Neural cell (in vitro differentiated cells): ENCODE data around the gene CCDC40.

Experiments
- CTCF ChIP-seq: fragments of 450-650 bp; IDR thresholded peaks from 2 replicates; pipeline ENCODE4 v1.5.1; 2014; ENCODE audit warnings: antibody characterized with exemption, mild to moderate bottlenecking, moderate library complexity; ENCODE audit not compliant: poor library complexity, severe bottlenecking
- EZH2 ChIP-seq: fragments of 200-600, 300-800 bp; shearing (Covaris generic), sonication (generic); IDR thresholded peaks from 2 replicates; pipeline ENCODE4 v1.6.1; 2014; ENCODE audit warnings: antibody characterized with exemption, low read length, borderline replicate concordance, mild to moderate bottlenecking; ENCODE audit not compliant: insufficient read depth, poor library complexity, severe bottlenecking
- POLR2AphosphoS5 ChIP-seq: IDR thresholded peaks from 2 replicates; pipeline ENCODE4 v1.6.1; 2012
- TAF1 ChIP-seq: IDR thresholded peaks from 2 replicates; pipeline ENCODE4 v1.6.1; 2012; ENCODE audit warnings: low read depth

- no peak for TF ChIP-seq CTCF
- TF ChIP-seq POLR2AphosphoS5: no peak
- TF ChIP-seq TAF1: no peak
- TF ChIP-seq EZH2: no peak
Measured at GRCh38 chr17:80097844-80098691, 61.6 kb downstream of the CCDC40 start.
